ENCODE results near the gene MLYCD. TPM values are rescaled to one million over a fixed set of nuclear protein-coding genes. Genes with fewer than 3 reads are reported as not detected.

Gene MLYCD
- total and polyA plus RNA-seq, 10 of the 15 experiments (the other 5 are each of a cell fraction or from before 2014, with no cell fraction given) = 0.21 to 3.7 (median 1.7) TPM

DNA sequence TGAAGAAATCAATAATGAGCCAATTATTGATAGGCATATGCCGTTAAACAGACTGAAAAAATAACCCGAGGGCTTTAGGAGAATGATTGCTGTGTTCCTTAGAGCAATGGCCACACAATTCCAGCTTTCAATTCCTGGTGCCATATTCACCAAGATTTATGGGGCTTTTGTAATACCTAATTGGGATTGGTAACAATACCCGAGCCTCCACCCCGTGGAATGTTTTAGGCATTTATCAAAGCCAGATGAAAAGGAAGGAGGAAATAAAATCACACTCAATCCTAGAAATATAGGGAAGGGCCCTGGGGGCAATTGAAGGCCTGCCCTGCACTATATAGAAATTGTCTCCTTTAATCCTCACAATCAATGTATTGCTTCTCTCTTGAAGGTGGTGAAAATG lies 42.1 kb upstream of the MLYCD start:
- 27% methylated on average over 4 of the region's 4 CpGs for WGBS (ENCODE audit: insufficient coverage, insufficient replicate concordance, low lambda C conversion rate, missing lambda C conversion rate)
- H3K4me1 ChIP-seq (ENCODE audit: control insufficient read depth, insufficient read depth, low read length) = no peaks in the 10 kb centered on the region
- no TSS peak for BruUV-seq (replicated peaks)
- ChIA-PET POLR2A (no interaction called here), SMC1A (ENCODE audit: uncharacterized antibody, unreplicated experiment) (no interaction called here), RAD21 (ENCODE audit: unreplicated experiment) (no interaction called here), CTCF (no interaction called here)
- H3K36me3 ChIP-seq (ENCODE audit: control insufficient read depth in 2 of 2, insufficient read depth in 2 of 2, low read length in 1 of 2) = no peaks in the 10 kb centered on the region
- no peaks in the 10 kb centered on the region for H3K9me3 ChIP-seq (replicated peaks; ENCODE audit: control insufficient read depth, insufficient read depth, low read length)
- no peak overlapping the region for H2AFZ ChIP-seq (ENCODE audit: control insufficient read depth, low read depth, low read length)
- H3K27ac ChIP-seq (ENCODE audit: control insufficient read depth, insufficient read depth) = no peak overlapping the region
- no peak overlapping the region for H3K9ac ChIP-seq (ENCODE audit: control insufficient read depth, insufficient read depth, low read length)
- no peaks in the 10 kb centered on the region for H3K79me2 ChIP-seq (ENCODE audit: control insufficient read depth, insufficient read depth, low read length)
- no peak overlapping the region for H3K4me3 ChIP-seq
- H3K27me3 ChIP-seq (replicated peaks in 1 of 2; ENCODE audit: control insufficient read depth in 2 of 2, insufficient read depth in 2 of 2, low read length in 1 of 2) = no peaks in the 10 kb centered on the region; a peak in 1 of 4 replicates
- ATAC-seq (no peak), DNase-seq (ENCODE audit: low read depth, low spot score) (no peak), FAIRE-seq (no peak)
- in situ Hi-C loops (cut with MboI) (no loop called here), intact Hi-C loops (cut with micrococcal nuclease; ENCODE audit: unreplicated experiment) (no loop called here)
- H4K20me1 ChIP-seq (ENCODE audit: control insufficient read depth, insufficient read depth) = no peaks in the 10 kb centered on the region
- no peak overlapping the region for H3K4me2 ChIP-seq (ENCODE audit: control insufficient read depth, insufficient read depth)
- no peak for TF ChIP-seq NBN (IDR thresholded peaks at IDR 0.05)
- TF ChIP-seq, protein P1, sequence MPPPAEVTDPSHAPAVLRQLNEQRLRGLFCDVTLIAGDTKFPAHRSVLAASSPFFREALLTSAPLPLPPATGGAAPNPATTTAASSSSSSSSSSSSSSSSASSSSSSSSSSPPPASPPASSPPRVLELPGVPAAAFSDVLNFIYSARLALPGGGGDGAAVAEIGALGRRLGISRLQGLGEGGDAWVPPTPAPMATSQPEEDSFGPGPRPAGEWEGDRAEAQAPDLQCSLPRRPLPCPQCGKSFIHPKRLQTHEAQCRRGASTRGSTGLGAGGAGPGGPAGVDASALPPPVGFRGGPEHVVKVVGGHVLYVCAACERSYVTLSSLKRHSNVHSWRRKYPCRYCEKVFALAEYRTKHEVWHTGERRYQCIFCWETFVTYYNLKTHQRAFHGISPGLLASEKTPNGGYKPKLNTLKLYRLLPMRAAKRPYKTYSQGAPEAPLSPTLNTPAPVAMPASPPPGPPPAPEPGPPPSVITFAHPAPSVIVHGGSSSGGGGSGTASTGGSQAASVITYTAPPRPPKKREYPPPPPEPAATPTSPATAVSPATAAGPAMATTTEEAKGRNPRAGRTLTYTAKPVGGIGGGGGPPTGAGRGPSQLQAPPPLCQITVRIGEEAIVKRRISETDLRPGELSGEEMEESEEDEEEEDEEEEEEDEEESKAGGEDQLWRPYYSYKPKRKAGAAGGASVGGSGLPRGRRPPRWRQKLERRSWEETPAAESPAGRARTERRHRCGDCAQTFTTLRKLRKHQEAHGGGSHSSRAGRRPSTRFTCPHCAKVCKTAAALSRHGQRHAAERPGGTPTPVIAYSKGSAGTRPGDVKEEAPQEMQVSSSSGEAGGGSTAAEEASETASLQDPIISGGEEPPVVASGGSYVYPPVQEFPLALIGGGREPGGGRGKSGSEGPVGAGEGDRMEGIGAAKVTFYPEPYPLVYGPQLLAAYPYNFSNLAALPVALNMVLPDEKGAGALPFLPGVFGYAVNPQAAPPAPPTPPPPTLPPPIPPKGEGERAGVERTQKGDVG (CRISPR knock-in tag; IDR thresholded peaks at IDR 0.05) = no peak
- TF ChIP-seq, protein P2, sequence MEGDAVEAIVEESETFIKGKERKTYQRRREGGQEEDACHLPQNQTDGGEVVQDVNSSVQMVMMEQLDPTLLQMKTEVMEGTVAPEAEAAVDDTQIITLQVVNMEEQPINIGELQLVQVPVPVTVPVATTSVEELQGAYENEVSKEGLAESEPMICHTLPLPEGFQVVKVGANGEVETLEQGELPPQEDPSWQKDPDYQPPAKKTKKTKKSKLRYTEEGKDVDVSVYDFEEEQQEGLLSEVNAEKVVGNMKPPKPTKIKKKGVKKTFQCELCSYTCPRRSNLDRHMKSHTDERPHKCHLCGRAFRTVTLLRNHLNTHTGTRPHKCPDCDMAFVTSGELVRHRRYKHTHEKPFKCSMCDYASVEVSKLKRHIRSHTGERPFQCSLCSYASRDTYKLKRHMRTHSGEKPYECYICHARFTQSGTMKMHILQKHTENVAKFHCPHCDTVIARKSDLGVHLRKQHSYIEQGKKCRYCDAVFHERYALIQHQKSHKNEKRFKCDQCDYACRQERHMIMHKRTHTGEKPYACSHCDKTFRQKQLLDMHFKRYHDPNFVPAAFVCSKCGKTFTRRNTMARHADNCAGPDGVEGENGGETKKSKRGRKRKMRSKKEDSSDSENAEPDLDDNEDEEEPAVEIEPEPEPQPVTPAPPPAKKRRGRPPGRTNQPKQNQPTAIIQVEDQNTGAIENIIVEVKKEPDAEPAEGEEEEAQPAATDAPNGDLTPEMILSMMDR (IDR thresholded peaks at IDR 0.05 in 2 of 3, conservative IDR thresholded peaks at IDR 0.05 in 1 of 3; ENCODE audit: control insufficient read depth in 2 of 3, extremely low read depth in 1 of 3, insufficient read depth in 1 of 3, low read depth in 3 of 3, low read length in 3 of 3) = no peak
- TF ChIP-seq SPI1 (IDR thresholded peaks at IDR 0.05; ENCODE audit: borderline replicate concordance, insufficient read depth, low read depth, low read length) = no peak
- no peak for TF ChIP-seq NR2C1 (IDR thresholded peaks at IDR 0.05)
- TF ChIP-seq, protein P3, sequence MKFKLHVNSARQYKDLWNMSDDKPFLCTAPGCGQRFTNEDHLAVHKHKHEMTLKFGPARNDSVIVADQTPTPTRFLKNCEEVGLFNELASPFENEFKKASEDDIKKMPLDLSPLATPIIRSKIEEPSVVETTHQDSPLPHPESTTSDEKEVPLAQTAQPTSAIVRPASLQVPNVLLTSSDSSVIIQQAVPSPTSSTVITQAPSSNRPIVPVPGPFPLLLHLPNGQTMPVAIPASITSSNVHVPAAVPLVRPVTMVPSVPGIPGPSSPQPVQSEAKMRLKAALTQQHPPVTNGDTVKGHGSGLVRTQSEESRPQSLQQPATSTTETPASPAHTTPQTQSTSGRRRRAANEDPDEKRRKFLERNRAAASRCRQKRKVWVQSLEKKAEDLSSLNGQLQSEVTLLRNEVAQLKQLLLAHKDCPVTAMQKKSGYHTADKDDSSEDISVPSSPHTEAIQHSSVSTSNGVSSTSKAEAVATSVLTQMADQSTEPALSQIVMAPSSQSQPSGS (IDR thresholded peaks at IDR 0.05; ENCODE audit: low read length) = no peak
- TF ChIP-seq GABPA (IDR thresholded peaks at IDR 0.05; ENCODE audit: low read depth) = no peak
- TF ChIP-seq ATF7 (IDR thresholded peaks at IDR 0.05; ENCODE audit: low read depth) = no peak
- no peak for TF ChIP-seq CHD2 (IDR thresholded peaks at IDR 0.05; ENCODE audit: borderline replicate concordance, low read depth, low read length)
- TF ChIP-seq, protein P4, sequence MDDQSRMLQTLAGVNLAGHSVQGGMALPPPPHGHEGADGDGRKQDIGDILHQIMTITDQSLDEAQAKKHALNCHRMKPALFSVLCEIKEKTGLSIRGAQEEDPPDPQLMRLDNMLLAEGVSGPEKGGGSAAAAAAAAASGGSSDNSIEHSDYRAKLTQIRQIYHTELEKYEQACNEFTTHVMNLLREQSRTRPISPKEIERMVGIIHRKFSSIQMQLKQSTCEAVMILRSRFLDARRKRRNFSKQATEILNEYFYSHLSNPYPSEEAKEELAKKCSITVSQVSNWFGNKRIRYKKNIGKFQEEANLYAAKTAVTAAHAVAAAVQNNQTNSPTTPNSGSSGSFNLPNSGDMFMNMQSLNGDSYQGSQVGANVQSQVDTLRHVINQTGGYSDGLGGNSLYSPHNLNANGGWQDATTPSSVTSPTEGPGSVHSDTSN (IDR thresholded peaks at IDR 0.05; ENCODE audit: insufficient replicate concordance, low read depth, low read length) = no peak
- TF ChIP-seq POLR2AphosphoS2 (IDR thresholded peaks at IDR 0.05; ENCODE audit: low read depth, low read length) = no peak
- no peak for TF ChIP-seq RAD21 (IDR thresholded peaks at IDR 0.05; ENCODE audit: insufficient read depth, low read depth, low read length)
- no peak for TF ChIP-seq SREBF2 (IDR thresholded peaks at IDR 0.05; ENCODE audit: low read length)
- TF ChIP-seq JUND (IDR thresholded peaks at IDR 0.05; ENCODE audit: low read depth, low read length) = no peak

All from GM12878 (cell line).